Kidney (tissue), 14 donors: ENCODE measurements around the gene HEXD. TPM values are rescaled to one million over a fixed set of nuclear protein-coding genes. Genes with fewer than 3 reads are reported as not detected.
"Not testable (repeated sequence)": the region's sequence is repeated elsewhere in the genome, so short reads cannot be mapped to it uniquely, and the experiment has no call there.

Source experiments
- DNase-seq, 5 donors: peaks; one replicate each; pipeline ENCODE4 v3.0.0-alpha.2; 2013 to 2020
- FAIRE-seq: peaks from 2 replicates; lab custom pipeline; 2012; peaks lifted over from hg19 to GRCh38; lab: Jason Lieb, UNC
- H3K27ac ChIP-seq, 2 donors: one replicate each; pipeline ENCODE4 v1.7.0; 2013; ENCODE audit warnings: low read depth in 2 of 2, low read length in 2 of 2, inconsistent platforms in 1 of 2
- H3K27me3 ChIP-seq: one replicate; pipeline ENCODE4 v1.7.1; 2013; ENCODE audit warnings: low read length, inconsistent platforms; ENCODE audit not compliant: control insufficient read depth, insufficient read depth
- H3K36me3 ChIP-seq, 3 donors: one replicate each; pipeline versions ENCODE4 v1.7.0 to v1.7.1; 2013; ENCODE audit warnings: low read length in 3 of 3, control low read depth in 1 of 3, inconsistent platforms in 1 of 3; ENCODE audit not compliant: insufficient read depth in 3 of 3, control insufficient read depth in 2 of 3
- H3K4me1 ChIP-seq, 3 donors: one replicate each; pipeline versions ENCODE4 v1.7.0 to v1.7.1; 2013; ENCODE audit warnings: low read length in 3 of 3, inconsistent platforms in 1 of 3, low read depth in 1 of 3; ENCODE audit not compliant: control insufficient read depth in 2 of 3, insufficient read depth in 2 of 3
- H3K4me3 ChIP-seq, 3 donors: one replicate each; pipeline versions ENCODE4 v1.7.0 to v1.8.1; 2013; ENCODE audit warnings: low read length in 3 of 3, control low read depth in 1 of 3, inconsistent platforms in 1 of 3
- H3K9ac ChIP-seq, 3 donors: one replicate each; pipeline versions ENCODE4 v1.7.0 to v1.7.1; 2013; ENCODE audit warnings: low read length in 3 of 3, control low read depth in 1 of 3, inconsistent platforms in 1 of 3
- H3K9me3 ChIP-seq, 3 donors: one replicate each; pipeline versions ENCODE4 v1.7.0 to v1.7.1; 2013; ENCODE audit warnings: low read length in 3 of 3, control low read depth in 1 of 3, inconsistent platforms in 1 of 3; ENCODE audit not compliant: control insufficient read depth in 2 of 3, insufficient read depth in 1 of 3
- intact Hi-C: fragments of 100-400 bp; cut with DNase I; formaldehyde crosslinking; loops from one replicate; pipeline ENCODE4 v1.11.1; 2022
- polyA plus RNA-seq: library from polyadenylated mRNA; stranded (reverse); fragments of 350-450 nt; fragmentation: Illumina TruSeq; extraction: RNeasy Lipid Tissue Mini Kit (QIAGEN cat#74804); gene quantifications from one replicate; pipeline ENCODE4 v1.2.3, GENCODE V29; 2014; ENCODE audit warnings: low read depth, low replicate concordance; ENCODE audit not compliant: insufficient read depth
- total RNA-seq: library from RNA; stranded (reverse); fragmentation: NEBNext Ultra II Directional; extraction: Animal tissue kit (Norgen Biotek cat#: 25700); gene quantifications from one replicate; pipeline ENCODE4 v1.2.1, GENCODE V29; 2021
- TF ChIP-seq, protein P1 (sequence below): IDR thresholded peaks from 3 replicates; pipeline ENCODE4 v1.5.1; 2012; ENCODE audit warnings: mild to moderate bottlenecking, moderate library complexity, borderline replicate concordance; ENCODE audit not compliant: insufficient read depth; ENCODE audit errors: extremely low read depth
- donor health status: control.
- donor health status: control.
- donor health status: control.
- donor health status: control.
- donor health status: control.
- donor health status: DM: yes; HTN: yes; CAD: no.
- donor health status: Normal renal cell carcinoma (clear cell type).

The HEXD gene
- total and polyA plus RNA-seq, 2 donors from 2014 or later = 39.2 to 42.0 TPM

GRCh38 chr17:82452162-82452561 is 34.0 kb downstream of the HEXD start:
- no peak overlapping the region for H3K27ac ChIP-seq
- no peak for FAIRE-seq

GRCh38 chr17:82453151-82453550 is 35.0 kb downstream of the HEXD start:
- H3K4me3 ChIP-seq, H3K27me3 ChIP-seq, FAIRE-seq, H3K9me3 ChIP-seq, H3K36me3 ChIP-seq, H3K27ac ChIP-seq, H3K9ac ChIP-seq, DNase-seq, intact Hi-C loops: not testable (repeated sequence)
- peaks cover 5 to 16% (median 14%) of the 10 kb centered on the region in 3 donors for H3K4me1 ChIP-seq

More at GRCh38 chr17:82452162-82452561, 34.0 kb downstream of the HEXD start:
- Histone ChIP-seq H3K9me3 (no peaks in the 10 kb centered on the region), H3K4me1 (peaks cover 0 to 12% (median 7%) of the 10 kb centered on the region in 3 donors), H3K36me3 (no peaks in the 10 kb centered on the region), H3K9ac (no peak overlapping the region), H3K4me3 (no peak overlapping the region), H3K27me3 (no peaks in the 10 kb centered on the region)
- TF ChIP-seq, protein P1, sequence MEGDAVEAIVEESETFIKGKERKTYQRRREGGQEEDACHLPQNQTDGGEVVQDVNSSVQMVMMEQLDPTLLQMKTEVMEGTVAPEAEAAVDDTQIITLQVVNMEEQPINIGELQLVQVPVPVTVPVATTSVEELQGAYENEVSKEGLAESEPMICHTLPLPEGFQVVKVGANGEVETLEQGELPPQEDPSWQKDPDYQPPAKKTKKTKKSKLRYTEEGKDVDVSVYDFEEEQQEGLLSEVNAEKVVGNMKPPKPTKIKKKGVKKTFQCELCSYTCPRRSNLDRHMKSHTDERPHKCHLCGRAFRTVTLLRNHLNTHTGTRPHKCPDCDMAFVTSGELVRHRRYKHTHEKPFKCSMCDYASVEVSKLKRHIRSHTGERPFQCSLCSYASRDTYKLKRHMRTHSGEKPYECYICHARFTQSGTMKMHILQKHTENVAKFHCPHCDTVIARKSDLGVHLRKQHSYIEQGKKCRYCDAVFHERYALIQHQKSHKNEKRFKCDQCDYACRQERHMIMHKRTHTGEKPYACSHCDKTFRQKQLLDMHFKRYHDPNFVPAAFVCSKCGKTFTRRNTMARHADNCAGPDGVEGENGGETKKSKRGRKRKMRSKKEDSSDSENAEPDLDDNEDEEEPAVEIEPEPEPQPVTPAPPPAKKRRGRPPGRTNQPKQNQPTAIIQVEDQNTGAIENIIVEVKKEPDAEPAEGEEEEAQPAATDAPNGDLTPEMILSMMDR = no peak
- intact Hi-C loops = no loop called here
- DNase-seq = no peak

DNA sequence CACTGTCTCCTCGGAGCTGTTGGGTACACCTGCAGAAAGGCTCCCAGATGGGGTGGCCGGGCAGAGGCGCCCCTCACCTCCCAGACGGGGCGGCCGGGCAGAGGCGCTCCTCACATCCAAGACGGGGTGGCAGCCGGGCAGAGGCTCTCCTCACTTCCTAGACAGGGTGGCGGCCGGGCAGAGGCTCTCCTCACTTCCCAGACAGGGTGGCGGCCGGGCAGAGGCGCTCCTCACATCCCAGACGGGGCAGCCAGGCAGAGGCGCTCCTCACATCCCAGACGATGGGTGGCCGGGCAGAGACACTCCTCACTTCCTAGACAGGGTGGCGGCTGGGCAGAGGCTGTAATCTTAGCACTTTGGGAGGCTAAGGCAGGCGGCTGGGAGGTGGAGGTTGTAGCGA is 35.6 kb downstream of the HEXD start:
- H3K9ac ChIP-seq, H3K4me3 ChIP-seq, H3K27ac ChIP-seq, H3K36me3 ChIP-seq, H3K27me3 ChIP-seq, FAIRE-seq, DNase-seq, H3K9me3 ChIP-seq, intact Hi-C loops: not testable (repeated sequence)
- H3K4me1 ChIP-seq = peaks cover 5 to 16% (median 14%) of the 10 kb centered on the region in 3 donors

DNA sequence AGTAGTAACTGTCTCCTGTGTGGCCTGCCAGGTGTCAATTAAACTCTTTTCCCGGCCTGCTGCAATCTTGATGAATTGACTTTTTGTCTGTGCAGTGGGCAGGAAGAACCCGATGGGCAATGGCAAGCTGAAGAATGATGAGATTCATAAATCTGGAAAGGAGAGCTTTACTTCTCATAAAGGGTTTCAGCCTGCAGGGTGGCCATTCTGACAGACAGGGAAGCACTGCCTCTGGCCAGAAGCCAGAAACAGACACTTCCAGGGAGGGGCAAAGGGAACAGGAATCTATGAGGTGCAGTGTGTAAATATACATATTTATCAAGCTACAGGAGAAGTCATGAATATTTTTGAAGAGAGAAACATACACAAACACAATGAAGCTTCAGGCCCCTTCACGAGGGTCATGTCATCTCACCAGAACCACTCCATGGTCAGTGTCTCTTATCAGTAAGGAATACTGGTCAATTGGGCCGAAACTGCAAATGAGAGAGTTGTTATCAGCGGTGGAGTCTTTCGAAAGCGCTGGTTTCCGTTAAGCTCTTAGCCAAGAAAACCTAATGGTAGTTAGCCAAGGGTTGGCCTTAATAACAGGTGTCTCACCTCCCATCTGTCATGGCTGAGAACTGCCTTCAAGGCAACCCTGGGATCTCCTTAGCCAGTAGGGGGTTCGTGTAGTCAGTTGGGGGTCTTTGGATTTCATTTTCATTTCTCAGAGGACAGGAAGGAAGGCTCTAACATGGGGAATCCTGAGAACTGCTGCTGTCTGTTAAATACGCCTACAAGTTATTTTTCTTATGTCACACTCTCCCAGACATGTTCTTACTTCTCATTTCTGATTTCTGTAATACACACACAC is 39.2 kb downstream of the HEXD start:
- no peaks in the 10 kb centered on the region for H3K27me3 ChIP-seq
- H3K27ac ChIP-seq = peak overlapping the region; percentile 100
- H3K36me3 ChIP-seq = peaks cover 0 to 7% (median 5%) of the 10 kb centered on the region in 3 donors
- H3K4me1 ChIP-seq = peaks cover 4 to 9% (median 5%) of the 10 kb centered on the region in 3 donors
- TF ChIP-seq, protein P1 = no peak
- no peaks in the 10 kb centered on the region for H3K9me3 ChIP-seq
- peak overlapping the region; percentile 50 to 97 (median 70) for H3K9ac ChIP-seq
- DNase-seq (peak in 1 of 5 donors; percentile 51), FAIRE-seq (no peak)
- intact Hi-C loops = no loop called here
- peak overlapping the region; percentile 63 to 75 (median 66) for H3K4me3 ChIP-seq
